Hepatocyte (in vitro differentiated cells): Measurements from ENCODE around the gene ELMO3. TPM values are rescaled to one million over a fixed set of nuclear protein-coding genes. Genes with fewer than 3 reads are reported as not detected.

Experiments
- DNase-seq: peaks from one replicate; pipeline ENCODE4 v3.0.0-alpha.2; 2016; ENCODE audit warnings: low spot score
- H2AFZ ChIP-seq: fragments of 200-600 bp; sonication (generic); 2 replicates; pipeline ENCODE4 v1.6.0; 2016; ENCODE audit warnings: antibody characterized with exemption, mild to moderate bottlenecking
- H3K27ac ChIP-seq: fragments of 200-600 bp; sonication (generic); 2 replicates; pipeline ENCODE4 v1.5.1; 2016; ENCODE audit warnings: mild to moderate bottlenecking
- H3K27me3 ChIP-seq: fragments of 200-600 bp; sonication (generic); 2 replicates; pipeline ENCODE4 v1.6.1; 2016
- H3K36me3 ChIP-seq: fragments of 200-600 bp; sonication (generic); replicated peaks from 2 replicates; pipeline ENCODE4 v1.5.1; 2016; ENCODE audit warnings: low read depth; ENCODE audit not compliant: insufficient read depth
- H3K4me1 ChIP-seq: fragments of 200-600 bp; sonication (generic); 2 replicates; pipeline ENCODE4 v1.5.1; 2016; ENCODE audit warnings: mild to moderate bottlenecking, moderate library complexity; ENCODE audit not compliant: insufficient read depth
- H3K4me2 ChIP-seq: fragments of 200-600 bp; sonication (generic); 2 replicates; pipeline ENCODE4 v1.6.0; 2016
- H3K4me3 ChIP-seq: fragments of 200-600 bp; sonication (generic); 2 replicates; pipeline ENCODE4 v1.5.1; 2016; ENCODE audit warnings: mild to moderate bottlenecking
- H3K79me2 ChIP-seq: fragments of 200-600 bp; sonication (generic); 2 replicates; pipeline ENCODE4 v1.6.0; 2017; ENCODE audit warnings: mild to moderate bottlenecking
- H3K9me2 ChIP-seq: fragments of 200-600 bp; sonication (generic); replicated peaks from 2 replicates; pipeline ENCODE4 v1.6.0; 2017; ENCODE audit warnings: mild to moderate bottlenecking; ENCODE audit not compliant: insufficient read depth
- H3K9me3 ChIP-seq: fragments of 200-600 bp; sonication (generic); 2 replicates; pipeline ENCODE4 v1.5.1; 2016; ENCODE audit warnings: low read depth, mild to moderate bottlenecking
- H4K20me1 ChIP-seq: fragments of 200-600 bp; sonication (generic); 2 replicates; pipeline ENCODE4 v1.6.0; 2016; ENCODE audit warnings: mild to moderate bottlenecking; ENCODE audit not compliant: insufficient read depth, poor library complexity, severe bottlenecking
- EZH2 ChIP-seq: fragments of 200-600 bp; sonication (generic); IDR thresholded peaks from 2 replicates; pipeline ENCODE4 v1.6.1; 2016; ENCODE audit warnings: antibody characterized with exemption, mild to moderate bottlenecking, borderline replicate concordance
- EZH2phosphoT487 ChIP-seq: fragments of 200-600 bp; sonication (generic); IDR thresholded peaks from one replicate; pipeline ENCODE4 v1.6.1; 2018; ENCODE audit warnings: antibody characterized with exemption, mild to moderate bottlenecking, low read depth, moderate library complexity; ENCODE audit not compliant: unreplicated experiment, severe bottlenecking
- WGBS: methylation state at CpG from one replicate; pipeline ENCODE4 v1.1.6; 2016; ENCODE audit warnings: low lambda C conversion rate; ENCODE audit errors: missing lambda C conversion rate; 5-methylcytosine and 5-hydroxymethylcytosine counted together
- polyA plus RNA-seq: library from polyadenylated mRNA; unstranded; fragments of >200 nt; fragmentation: Nextera tagmentation; extraction: Ambion mirVana; gene quantifications from 2 replicates; pipeline ENCODE4 v1.2.1, GENCODE V29; 2016
- total RNA-seq: library from RNA; depleted of rRNA; stranded (reverse); fragments of >200 nt; gene quantifications from 2 replicates; pipeline ENCODE4 v1.2.3, GENCODE V29; 2014
- TF ChIP-seq, protein P1 (sequence below): fragments of 200-600 bp; sonication (generic); IDR thresholded peaks from 2 replicates; pipeline ENCODE4 v1.5.1; 2016; ENCODE audit warnings: antibody characterized with exemption, mild to moderate bottlenecking; ENCODE audit not compliant: poor library complexity

The ELMO3 gene
- total and polyA plus RNA-seq, 2 experiments from 2014 or later, result 14.5 to 18.5 TPM

DNA sequence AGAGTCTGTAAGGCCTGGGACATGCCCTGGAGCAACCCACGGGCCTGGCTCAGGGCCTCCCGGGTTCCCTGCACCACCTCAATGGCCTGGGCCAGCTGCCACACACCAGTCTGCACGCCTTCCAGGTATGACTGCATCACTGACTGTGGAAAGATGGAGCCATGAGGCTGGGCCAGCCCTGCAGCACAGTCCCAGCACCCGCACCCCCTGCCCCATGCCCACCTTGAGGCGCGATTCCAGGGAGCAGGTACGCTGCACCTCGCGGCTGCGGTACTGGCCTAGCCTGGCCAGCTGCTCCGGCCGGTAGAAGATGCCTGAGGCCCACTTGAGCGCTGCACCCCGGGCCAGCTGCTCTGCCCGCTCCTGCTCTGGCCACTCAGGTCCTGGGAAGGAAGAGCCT lies 10.1 kb upstream of the ELMO3 start:
- Histone ChIP-seq H4K20me1 (no peaks in the 10 kb centered on the region), H3K4me2 (no peak overlapping the region), H3K36me3 (no peaks in the 10 kb centered on the region), H3K79me2 (peaks cover 17% of the 10 kb centered on the region), H3K27me3 (no peaks in the 10 kb centered on the region), H3K9me2 (no peaks in the 10 kb centered on the region), H3K4me3 (no peak overlapping the region), H2AFZ (no peak overlapping the region), H3K9me3 (no peaks in the 10 kb centered on the region), H3K27ac (no peak overlapping the region), H3K4me1 (peaks cover 17% of the 10 kb centered on the region)
- TF ChIP-seq, protein P1, sequence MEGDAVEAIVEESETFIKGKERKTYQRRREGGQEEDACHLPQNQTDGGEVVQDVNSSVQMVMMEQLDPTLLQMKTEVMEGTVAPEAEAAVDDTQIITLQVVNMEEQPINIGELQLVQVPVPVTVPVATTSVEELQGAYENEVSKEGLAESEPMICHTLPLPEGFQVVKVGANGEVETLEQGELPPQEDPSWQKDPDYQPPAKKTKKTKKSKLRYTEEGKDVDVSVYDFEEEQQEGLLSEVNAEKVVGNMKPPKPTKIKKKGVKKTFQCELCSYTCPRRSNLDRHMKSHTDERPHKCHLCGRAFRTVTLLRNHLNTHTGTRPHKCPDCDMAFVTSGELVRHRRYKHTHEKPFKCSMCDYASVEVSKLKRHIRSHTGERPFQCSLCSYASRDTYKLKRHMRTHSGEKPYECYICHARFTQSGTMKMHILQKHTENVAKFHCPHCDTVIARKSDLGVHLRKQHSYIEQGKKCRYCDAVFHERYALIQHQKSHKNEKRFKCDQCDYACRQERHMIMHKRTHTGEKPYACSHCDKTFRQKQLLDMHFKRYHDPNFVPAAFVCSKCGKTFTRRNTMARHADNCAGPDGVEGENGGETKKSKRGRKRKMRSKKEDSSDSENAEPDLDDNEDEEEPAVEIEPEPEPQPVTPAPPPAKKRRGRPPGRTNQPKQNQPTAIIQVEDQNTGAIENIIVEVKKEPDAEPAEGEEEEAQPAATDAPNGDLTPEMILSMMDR, result no peak
- no peak for TF ChIP-seq EZH2
- TF ChIP-seq EZH2phosphoT487, result no peak
- DNase-seq, result no peak
- 89% methylated on average over 15 of the region's 15 CpGs for WGBS

DNA sequence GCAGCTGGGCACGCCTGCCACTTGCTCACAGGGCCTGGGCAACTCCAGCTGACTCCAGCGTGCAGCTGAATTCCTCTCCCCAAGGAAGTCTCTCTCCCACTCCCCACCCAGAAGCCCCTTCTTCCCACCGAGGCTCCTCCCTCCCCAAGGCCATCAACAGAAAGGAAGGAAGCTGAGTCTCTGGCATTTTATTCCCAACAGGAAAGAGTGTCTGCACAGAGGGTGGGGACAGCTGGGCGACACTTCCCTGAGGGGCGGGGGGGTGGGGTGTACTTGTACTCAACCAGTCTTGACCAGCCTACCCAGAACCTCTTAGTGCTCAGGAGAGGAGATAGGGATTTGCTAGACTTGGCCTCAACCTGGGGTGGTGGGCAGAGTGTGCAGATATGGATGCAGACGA lies 8.9 kb upstream of the ELMO3 start, which contains the start of gene EXOC3L1:
Gene EXOC3L1 (minus strand): TSS at position 96 of the 400 bp plus-strand sequence. CDS start 460 bp downstream, outside the sequence.
- Histone ChIP-seq H4K20me1 (no peaks in the 10 kb centered on the region), H3K4me2 (no peak within 1 kb of the TSS), H3K27me3 (no peaks in the 10 kb centered on the region), H3K79me2 (peaks cover 22% of the 10 kb centered on the region), H3K9me2 (no peaks in the 10 kb centered on the region), H3K4me1 (peaks cover 12% of the 10 kb centered on the region), H2AFZ (no peak within 1 kb of the TSS), H3K36me3 (no peaks in the 10 kb centered on the region), H3K9me3 (no peaks in the 10 kb centered on the region), H3K4me3 (no peak within 1 kb of the TSS), H3K27ac (no peak within 1 kb of the TSS)
- WGBS, result 55% methylated on average over 6 of the region's 6 CpGs
- TF ChIP-seq EZH2phosphoT487, result no peak
- TF ChIP-seq, protein P1, result no peak
- no peak for TF ChIP-seq EZH2
- no peak for DNase-seq

GRCh38 chr16:67190448-67191399 lies 8.2 kb upstream of the ELMO3 start:
- Histone ChIP-seq H3K79me2 (peaks cover 22% of the 10 kb centered on the region), H3K4me1 (peaks cover 10% of the 10 kb centered on the region), H3K4me2 (no peak overlapping the region), H2AFZ (no peak overlapping the region), H3K27me3 (no peaks in the 10 kb centered on the region), H3K27ac (no peak overlapping the region), H3K36me3 (no peaks in the 10 kb centered on the region), H4K20me1 (no peaks in the 10 kb centered on the region), H3K9me2 (no peaks in the 10 kb centered on the region), H3K4me3 (no peak overlapping the region), H3K9me3 (no peaks in the 10 kb centered on the region)
- TF ChIP-seq EZH2phosphoT487, result no peak
- TF ChIP-seq EZH2, result no peak
- TF ChIP-seq, protein P1, result no peak
- WGBS, result 81% methylated on average over 13 of the region's 13 CpGs
- no peak for DNase-seq
